GM18502 (cell line): ENCODE measurements around the gene DPYSL5.

Source experiments
- ATAC-seq: cut with Tn5 transposase; IDR thresholded peaks from one replicate; pipeline ENCODE4 v1.9.1; 2021; ENCODE audit warnings: mild to moderate bottlenecking; ENCODE audit not compliant: unreplicated experiment, poor library complexity

Gene DPYSL5

DNA sequence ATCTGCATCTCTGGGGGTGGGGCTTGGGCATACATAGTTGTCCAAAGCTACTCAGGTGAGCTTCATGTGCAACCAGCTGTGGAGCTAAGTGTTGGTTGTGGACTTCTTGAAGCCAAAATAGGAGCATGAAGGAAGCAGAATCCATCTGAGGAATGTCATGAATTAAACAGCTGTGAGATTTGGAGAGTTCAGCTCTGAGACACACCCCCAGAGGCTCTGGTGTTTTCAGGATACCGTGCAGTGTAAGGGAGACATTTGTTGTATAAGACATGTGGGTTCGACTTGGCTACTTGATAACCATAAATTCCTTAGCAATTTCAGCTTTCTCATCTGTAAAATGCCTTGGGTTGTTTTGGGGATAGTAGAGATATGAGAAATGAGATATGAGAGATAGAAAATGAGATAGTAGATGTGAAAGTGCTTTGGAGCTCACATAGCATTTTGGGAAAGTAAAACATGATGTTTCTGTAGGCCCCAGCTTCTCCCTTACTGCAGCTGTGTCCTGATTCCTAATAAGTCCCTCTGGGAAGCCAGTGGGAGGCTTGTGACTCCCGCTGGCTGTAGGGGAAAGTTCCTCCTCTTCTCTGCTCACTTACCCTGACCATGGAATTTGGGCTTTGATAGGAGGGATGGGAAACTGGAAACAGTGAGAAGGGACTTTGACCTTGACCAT lies 50.0 kb downstream of the DPYSL5 start:
- ATAC-seq = no peak

DNA sequence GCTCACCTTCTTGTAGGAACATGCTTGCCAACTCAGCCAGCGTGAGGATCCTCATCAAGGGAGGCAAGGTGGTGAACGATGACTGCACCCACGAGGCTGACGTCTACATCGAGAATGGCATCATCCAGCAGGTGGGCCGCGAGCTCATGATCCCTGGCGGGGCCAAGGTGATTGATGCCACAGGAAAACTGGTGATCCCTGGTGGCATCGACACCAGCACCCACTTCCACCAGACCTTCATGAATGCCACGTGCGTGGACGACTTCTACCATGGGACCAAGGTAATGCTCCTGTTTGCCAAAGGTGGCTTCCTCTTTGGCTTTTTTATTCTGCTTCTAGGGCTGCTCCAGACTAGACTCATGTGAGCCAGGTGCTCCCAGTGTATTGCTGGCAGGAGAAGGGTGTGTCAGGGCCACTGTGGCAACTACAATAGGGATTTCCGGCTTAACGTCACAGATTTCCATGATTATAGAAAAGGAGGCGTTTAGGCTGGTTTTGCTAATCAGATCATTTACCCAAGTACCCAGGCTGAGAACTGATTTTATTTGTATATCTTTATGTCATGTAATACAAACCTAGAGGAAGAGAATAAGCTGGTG lies 50.6 kb downstream of the DPYSL5 start:
- ATAC-seq = no peak

DNA sequence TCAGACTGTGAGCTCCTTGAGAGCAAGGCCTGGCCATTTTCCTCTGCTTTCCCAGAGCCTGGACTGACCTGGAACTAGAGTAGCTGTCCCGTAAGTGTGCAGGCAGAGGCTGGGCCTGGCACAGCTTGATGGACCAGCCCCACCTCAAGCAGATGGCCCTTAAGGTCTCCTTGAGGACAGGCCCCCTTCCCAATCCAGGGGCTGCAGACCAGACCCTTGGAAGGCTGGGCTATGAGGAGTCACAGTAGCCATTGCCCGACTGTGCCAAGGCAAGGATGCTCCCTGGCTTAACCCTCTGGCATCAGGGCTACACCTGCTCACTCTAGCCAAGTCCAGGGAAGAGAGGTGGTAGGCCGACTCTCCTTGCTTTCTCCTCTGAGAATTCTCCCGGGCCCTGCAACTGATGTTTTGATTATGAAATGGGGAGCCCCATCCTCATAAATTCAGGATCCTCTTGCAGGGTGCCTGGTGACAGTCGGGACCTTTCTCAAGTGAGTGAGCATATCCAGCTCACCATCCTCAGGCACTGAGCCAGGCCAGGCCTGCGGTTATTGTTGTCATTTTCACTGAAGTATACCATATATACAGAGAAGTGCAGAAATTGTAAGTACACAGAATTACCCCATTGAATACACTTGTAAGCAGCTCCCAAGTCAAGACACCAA lies 51.7 kb downstream of the DPYSL5 start:
- no peak for ATAC-seq

DNA sequence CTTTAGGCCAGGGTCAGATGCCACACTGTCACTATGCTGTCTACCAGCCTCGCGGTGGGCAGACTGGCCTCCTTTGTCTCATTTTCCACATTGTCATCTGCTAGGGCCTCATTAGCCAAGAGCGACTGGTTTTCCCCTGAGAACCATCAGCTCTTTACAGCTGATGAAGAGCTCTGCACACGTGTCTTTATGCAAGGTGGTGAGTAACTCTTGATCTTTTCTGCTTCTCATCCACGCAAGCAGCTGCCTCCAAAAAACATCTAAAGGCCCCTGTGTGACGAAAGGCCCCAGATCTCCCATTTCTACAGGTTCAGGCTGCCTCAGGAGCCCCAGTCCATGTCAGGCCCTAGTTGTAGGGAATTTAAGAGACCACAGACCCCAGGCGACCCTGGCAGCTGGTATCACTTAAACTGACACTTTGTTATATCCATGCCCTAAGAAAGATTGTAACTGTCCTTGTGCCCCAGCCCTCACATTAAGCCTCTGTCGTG lies 52.9 kb downstream of the DPYSL5 start:
- ATAC-seq = no peak

DNA sequence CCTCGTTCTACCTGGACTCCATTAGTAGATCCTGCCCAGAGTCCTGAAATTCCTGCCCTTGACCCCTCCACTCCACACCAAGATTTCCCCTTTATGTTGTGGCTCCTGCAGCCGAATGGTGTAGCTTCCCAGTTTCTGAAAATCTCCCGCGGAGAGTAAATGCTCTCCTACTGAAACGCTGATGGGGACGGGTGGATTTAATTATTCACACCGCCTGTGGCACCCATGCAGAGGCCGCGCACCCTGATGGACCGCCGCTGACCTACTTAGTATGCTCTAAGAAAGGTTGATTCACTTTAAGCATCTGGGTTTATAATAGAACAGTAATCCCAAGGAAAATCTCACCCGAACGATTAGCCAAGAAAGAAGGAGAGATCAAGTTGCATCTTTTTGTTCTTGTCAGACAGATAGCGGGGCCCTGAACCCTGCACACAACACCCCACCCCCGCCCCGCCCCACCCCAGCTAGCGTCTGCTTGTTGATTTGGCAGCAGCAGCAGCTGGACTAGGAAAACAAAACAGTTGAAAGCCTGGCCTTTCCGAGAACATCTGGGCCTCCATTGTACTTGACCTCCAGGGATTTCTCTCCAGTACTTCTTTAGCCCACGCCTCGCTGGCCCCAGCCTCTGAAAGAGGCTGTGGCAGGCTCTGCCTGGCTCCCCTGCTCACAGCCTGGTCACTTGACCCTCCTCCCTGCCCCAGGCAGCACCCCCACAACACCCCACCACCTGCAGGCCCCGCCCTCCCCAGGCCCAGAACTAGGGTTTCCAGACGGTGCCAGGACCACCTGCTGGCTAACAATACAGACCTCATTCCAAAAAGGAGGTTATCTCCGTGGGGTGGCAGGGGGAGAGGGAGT lies 53.6 kb downstream of the DPYSL5 start:
- no peak for ATAC-seq

DNA sequence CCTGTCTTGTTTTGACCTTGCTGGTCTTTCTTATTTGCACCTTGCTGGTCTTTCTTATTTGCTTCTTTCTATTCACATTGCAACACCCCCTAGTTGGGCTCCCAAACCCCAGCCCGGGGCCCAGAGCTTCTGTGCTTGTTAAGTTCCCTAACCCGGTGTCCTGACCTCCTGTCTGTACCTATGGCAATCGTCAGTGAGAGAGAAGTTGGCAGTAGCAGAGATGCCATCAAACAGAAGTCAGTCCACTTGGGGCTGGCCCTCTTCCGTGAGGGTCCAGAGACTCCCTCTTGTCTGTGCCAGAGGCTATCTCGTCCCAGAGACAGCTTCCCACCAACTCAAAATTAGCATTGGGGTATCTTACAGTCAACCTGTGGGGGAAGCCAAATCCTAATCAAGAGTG lies 55.7 kb downstream of the DPYSL5 start:
- ATAC-seq = no peak

DNA sequence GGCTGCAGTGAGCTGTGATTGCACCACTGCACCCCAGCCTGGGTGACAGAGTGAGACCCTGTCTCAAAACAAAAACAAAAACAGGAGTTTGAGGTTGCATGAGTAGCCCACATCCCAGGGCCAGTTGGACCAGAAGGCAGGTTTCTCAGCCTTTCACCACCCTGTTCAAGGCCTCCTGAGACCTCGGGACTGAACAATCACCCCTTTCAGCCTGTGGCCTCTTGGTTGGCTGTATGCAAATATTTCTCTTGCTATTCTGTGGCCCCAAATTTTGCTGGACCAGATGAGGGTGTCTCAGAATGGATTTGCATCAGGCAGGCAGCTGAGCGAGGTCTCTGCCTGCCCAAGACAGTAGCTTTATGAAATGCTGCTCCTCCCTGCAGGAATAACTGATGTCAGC lies 56.9 kb downstream of the DPYSL5 start:
- ATAC-seq = no peak

DNA sequence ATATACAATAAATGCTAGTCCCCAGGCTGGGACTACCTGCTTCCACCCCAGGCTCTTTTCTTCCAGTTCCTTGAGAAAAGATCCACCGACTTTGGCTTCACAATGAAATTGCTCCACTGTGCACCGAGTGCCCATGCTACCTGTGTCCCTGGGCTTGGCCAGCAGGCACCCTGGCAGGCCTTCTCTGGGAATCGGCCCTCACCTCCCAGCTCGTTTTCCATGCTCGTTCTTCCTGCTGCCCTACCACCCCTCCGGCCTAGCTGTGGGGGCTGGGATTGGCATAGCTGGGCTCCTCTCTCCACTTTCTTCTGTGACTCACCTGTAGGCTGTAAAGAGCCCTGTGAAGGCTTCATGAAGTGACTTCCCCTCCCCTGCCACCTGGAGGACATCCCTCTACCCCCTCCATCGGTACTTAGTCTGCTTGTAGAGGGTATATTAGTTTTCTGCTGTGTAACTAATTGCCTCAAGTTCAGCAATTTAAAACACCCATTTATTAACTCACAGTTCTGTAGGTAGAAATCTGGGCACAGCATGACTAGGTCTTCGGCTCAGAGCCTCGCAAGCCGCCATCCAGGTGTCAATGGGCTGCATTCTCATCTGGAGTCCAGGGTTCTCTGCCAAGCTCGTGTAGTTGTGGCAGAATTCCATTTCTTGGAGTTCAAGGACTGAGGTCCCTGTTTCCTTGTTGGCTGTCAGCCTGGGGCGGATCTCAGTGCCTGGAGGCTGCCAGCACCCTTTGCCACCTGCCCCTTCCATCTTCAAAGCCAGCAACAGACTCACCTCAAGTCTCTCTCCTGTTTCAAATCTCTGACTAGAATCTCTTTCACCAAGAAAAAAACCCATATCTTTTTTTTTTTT lies 57.6 kb downstream of the DPYSL5 start:
- ATAC-seq = no peak

DNA sequence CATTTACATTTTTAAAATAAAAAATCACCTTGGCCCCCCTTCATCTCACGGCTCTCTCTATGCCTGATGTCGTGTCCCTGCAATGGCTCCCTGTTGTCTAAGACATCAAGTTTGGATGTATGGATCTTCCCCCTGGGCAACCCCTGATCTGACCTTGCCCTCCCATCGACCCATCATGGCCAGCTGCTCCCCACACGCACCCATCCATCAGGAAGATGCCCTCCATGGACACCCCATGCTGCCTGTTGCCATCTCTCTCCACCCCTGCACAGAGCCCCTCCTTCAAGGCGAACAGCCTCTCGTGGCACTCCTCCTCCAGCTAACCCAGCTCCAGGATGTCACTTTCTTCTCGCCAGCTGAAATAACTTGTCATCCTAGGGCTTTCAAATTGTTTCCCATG lies 59.5 kb downstream of the DPYSL5 start:
- ATAC-seq = no peak

DNA sequence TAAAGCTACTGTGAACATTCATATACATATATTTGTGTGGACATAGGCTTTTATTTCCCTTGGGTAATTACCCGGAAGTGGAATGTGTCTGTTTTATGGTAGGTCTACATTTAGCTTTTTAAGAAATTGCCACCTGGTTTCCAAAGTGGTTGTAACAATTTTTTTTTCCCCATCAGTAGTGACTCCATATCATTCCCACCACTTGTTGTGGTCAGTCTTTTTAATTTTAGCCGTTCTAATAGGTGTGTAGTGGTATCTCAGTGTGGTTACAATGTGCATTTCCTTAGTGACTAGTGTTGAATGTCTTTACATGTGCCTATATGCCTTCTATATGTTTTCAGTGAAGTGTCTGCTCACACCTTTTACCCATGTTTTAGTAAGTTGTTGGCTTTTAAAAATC lies 62.2 kb downstream of the DPYSL5 start:
- ATAC-seq = no peak

DNA sequence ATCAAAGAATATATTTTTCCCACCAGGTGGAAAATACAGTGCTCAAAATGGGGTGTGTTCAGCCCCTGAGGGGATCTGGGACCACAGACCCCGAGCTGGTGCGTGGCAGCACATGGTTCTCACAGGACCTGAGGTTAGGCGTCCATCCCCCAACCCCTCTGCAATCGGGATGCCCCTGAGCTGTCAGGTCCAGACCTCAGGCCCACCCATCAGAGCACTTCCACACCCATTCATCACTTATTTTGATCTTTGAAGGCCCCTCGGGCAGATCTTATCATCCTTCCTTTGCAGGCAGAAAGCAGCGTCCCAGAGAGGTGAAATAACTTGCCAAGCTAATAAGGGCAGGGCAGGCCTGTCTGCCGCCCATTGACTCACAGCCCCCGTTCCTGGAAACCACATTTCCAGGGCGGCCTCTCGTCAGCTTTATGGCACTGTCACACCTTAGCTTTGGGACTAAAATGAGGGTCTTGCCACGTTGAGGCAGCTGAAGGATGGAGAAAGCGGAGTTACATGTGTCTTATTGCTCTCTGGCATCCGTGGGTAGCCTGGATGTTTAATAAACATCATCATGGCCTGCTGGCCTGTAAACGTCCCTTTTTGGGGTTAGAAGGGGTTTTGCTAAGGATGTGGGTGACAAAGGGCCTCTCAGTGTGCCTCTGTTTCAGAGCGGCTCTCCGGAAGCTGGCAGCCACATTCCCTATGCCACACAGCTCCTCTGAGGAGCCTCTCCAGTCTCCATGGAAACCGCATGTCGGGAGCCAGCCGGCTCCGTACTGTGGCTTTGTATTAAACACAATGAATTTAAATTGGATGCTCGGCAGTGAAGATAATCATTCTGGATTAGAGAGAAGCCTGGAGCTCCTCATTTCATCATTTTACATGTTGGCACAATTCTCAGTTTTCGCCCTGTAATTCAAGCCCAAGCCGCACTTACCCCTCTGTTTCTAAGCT lies 64.3 kb downstream of the DPYSL5 start:
- no peak for ATAC-seq

DNA sequence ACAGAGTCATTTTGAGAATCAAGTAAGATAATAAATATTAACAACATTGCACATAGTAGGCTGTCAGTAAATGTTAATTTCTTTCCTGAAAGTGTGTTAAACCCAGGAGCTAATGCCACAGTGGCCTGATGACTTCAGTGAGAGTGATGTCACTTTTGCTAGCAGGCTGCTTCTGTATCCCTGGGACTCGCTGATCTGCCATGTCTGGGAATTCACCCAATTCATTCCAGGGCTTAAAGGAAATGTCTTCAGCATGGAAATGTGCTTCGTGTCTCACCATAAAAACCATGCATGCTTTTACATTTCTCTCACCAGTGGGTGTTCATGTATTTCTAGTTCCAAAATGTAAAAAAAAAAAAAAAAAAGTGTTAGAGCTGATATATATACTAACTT lies 65.7 kb downstream of the DPYSL5 start:
- ATAC-seq = no peak

DNA sequence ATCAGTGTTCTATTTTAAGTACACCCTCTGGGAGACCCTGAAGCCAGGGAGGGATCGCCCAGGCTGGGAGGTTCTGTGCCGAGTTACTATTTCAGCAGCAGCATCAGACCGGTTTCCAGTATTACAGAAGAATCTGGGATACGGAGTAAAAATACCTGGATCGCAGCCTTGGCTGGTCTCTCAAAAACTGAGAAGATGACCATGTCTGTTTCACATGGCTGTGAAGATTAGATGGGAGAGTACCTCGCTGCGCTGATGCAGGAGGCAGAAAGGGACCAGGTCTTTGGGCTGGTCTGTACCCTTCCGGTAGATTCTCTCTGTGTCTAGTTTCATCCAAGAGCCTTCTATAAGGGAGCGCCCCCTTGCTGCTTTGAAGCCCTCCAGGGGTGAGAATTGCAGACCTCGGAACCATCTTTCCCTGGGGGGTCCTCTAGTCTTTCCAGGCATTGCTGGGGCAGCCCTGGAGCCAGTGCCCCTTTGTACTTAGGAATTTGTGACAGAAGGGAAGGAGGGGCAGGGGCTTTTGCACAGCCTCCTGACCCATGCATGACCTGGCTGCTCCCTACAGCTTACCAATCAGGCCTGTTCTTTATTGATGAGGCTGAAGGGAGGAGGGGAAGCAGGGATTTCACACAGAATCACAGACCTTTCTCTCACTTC lies 66.2 kb downstream of the DPYSL5 start:
- ATAC-seq = no peak

DNA sequence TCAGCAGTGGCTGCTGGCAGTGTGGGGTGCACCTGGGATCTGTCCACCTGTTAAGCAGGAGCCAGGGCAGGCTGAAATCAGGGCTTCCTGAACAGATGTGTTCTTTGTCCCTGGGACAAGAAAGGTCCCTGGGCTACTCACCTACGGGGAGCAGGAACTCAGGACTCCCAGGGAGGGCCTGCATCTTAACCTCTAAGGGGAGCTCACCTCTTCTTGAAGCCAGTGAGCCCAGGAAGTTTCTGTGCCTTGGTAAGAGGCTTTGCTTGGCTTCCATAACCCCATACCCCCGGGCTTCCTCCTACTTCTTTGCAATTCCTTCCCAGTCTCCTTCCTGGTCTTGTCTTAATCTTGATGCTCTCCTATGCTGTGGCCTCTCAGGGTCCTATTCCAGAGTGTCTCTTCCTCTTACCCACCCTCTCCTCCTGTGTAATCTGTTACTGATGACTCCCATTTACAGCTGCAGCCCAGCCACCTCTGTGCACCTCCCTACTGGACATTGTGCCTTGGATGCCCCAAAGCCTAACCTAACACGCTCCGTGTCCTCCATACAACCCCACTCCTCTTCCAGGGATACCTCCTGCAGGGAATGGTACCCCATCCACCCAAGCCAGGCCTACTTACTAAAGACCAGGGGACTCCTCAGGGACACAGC lies 66.9 kb downstream of the DPYSL5 start:
- ATAC-seq = no peak

DNA sequence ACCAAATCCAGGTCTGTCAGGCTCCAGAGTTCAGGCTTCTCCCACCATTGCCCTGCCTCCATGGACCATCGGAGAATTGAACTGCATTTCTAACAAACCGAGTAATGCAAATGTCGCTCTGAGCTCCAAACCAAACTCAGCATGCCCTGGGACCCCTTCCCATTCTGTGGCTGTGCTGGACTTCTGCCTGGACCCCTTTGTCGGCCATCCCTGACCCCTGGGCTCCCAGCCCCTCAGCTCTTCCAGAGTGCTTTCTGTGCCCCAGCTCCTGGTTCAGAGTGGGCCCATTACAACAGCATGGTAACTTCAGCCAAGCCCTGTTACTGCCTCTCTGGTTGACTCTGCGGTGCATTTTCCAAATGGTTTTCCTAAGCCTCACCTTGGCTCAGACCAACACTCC lies 67.4 kb downstream of the DPYSL5 start:
- ATAC-seq = no peak

DNA sequence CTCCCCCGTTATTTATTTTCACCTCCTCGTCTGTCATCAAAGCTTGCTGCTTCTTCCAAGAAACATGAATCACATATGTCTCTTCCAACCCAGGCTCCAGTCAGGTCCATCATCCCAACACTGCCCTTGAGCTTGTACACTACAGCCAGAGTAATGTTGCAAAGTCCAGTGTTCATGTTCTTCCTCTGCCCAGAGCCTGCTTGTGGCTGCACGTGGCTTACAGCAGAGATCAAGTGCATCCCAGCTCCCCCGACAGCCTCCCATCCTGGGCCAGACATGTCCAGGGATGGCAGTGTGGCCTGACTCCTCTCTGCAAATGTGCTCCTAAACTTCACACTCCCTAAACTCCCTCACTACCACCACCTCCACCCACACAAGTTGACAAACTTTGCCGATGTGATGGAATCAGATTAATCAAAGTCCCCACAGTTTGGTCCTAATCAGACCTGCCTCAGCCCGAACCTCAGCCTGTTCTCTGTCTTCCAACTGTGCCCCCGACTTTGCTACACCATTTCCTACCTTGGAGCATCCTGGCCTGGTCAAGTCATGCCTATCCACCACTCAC lies 68.3 kb downstream of the DPYSL5 start:
- no peak for ATAC-seq

DNA sequence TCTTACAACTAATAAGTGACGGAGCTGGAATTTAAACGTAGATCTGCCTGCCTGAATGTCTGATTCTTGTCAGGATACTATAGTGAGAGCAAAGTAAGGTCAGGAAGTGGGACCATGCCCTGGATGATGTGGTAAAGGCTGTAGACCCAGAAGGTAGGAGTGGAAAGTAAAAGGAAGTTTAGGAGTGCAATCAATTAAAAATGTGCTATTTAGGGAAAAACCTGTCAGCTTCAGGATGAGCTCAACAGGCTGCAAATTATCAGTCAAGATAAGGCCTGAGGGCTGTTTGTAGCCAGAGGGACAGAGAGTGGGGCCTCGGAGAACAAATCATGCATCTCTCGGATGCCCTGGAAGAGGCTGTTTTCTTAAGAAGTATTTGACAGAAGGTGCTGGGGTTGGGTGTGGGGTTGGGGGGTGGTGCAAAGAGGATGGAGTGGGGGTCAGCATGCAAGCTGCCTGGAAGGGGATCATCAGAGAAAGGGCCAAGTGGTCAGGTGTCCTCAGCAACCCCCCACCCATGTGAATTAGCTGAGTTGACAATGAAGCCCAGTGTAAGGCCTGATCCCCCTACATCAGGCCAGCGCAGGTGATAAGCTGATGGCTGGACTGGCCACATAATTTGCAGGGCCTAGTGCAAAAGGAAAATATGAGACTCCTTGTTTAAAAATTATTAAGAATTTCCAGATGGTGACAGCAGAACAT lies 69.4 kb downstream of the DPYSL5 start:
- ATAC-seq = no peak
